A549 treated with AZD2906 at 1 μM for 4 hours (cell line): ENCODE results near the gene CHRNA10. TPM values are rescaled to one million over a fixed set of nuclear protein-coding genes. Genes with fewer than 3 reads are reported as not detected.

Experiments used
- total RNA-seq: library from RNA; stranded (reverse); fragments of 200-300 nt; extraction: Qiagen RNA extraction; gene quantifications from 5 replicates; pipeline ENCODE4 v1.2.3, GENCODE V29; 2022

The CHRNA10 gene, protein sequence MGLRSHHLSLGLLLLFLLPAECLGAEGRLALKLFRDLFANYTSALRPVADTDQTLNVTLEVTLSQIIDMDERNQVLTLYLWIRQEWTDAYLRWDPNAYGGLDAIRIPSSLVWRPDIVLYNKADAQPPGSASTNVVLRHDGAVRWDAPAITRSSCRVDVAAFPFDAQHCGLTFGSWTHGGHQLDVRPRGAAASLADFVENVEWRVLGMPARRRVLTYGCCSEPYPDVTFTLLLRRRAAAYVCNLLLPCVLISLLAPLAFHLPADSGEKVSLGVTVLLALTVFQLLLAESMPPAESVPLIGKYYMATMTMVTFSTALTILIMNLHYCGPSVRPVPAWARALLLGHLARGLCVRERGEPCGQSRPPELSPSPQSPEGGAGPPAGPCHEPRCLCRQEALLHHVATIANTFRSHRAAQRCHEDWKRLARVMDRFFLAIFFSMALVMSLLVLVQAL
- 0.60 to 1.7 TPM (median 1.1 TPM) in 5 replicates for total RNA-seq

DNA sequence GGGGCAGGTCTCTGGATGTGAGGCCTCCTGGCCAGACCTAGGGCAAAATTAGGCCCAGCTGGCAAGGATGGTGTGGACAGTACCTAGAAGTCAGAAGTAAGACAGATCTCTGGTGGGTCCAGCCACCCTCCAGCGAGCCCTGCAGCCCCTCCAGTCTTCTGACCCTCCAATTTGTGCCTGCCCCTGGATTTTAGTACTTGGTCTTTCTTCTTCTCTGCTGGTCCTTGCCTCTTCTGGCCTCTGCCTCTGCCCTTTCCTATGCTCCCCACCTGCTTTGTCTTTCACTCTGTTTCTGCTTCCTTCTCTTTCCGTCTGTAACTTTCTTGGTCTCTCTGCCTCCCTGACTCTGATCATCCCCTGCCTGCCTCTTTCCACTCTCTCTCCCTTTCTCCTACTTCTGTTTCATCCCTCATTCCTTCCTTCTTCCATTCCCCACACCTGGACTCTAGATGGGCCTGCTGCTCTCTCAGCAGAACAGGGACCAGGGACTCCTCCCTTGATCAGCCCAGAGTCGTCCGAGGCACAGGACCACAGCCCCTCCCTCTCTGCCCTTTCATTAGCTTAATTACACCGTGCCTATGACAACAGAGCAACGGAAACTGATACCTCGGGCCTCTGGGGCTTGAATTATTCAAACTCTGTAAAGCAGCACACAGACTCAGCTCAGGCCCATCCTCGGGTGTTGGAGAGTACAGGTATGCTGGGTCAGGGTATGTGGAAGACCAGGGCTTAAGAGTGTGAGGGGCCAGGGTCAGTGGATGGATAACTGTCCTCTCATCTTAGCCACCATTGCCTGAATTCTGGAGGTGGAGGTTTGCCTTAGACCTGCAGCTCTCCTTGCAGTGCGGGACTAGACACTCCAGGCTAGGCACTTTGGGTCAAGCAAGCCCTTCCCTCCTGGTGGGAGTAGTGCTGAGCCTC, at the start of gene CHRNA10:
Gene CHRNA10, minus strand, starts transcription at position 51 of the 921 bp plus-strand sequence. CDS start 72 bp downstream, outside the sequence.

DNA sequence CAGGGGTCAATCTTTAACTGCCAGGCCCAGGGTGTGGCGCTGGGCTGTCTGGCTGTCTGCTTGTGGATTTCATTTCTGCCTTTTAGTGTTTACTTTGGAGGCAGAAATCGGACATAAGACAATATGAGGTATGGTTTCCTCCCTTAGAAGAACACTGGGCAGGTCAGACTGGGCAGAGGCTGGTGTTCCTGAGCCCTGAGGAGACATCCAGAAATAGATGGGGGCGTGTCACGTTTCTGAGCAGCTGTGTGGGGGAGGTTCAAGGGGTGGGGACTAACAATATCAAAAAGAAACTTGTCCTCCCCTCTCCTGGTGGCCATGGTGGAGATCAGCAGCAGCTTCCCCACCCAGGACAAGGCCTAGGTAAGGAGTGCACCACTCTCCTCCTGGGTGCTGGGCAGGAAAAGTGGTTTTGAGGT, 26.4 kb downstream of the CHRNA10 start, which contains the start of gene ART1:
Gene ART1, plus strand, starts transcription at position 312 of the 419 bp plus-strand sequence. CDS start 14,086 bp downstream, outside the sequence.

DNA sequence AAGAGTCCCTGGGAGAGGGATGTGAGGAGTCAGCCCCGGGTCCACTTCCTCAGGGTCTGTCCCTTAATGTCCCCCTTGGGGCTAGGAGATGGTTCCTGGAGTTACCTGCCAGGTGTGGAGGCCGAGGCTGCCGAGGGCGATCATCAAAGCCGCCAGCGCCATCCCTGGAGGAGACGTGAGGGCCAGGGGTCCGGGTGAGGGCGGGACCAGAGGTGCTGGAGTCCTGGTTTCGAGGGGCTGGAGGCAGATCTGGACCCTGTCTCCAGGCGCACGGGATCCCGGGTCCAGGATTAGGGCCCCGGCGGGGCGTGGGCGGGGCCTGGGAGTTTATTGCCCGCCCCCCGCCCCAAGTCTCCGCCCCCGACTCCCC, 29.5 kb downstream of the CHRNA10 start, which contains the start of gene ART5:
Gene ART5, minus strand, starts transcription at position 292 of the 370 bp plus-strand sequence. Its CDS starts 130 bp downstream, at position 162.

Other genes with a start within 250 kb of the CHRNA10 start
- gene ART5, start 29.4 kb downstream of the CHRNA10 start, total RNA-seq: 0.18 to 0.60 TPM (median 0.27 TPM) in 5 replicates
- gene ART1, start 26.3 kb downstream of the CHRNA10 start, total RNA-seq: 0.06 to 0.10 TPM in 2 of 5 replicates, not detected in the others
- 61.7 to 82.0 TPM (median 63.5 TPM) in 5 replicates for gene NUP98, start 126.2 kb upstream of the CHRNA10 start, total RNA-seq
- gene PGAP2, start 137.2 kb upstream of the CHRNA10 start, total RNA-seq: 19.6 to 24.0 TPM (median 21.4 TPM) in 5 replicates
- 98.7 to 123 TPM (median 119 TPM) in 5 replicates for gene RHOG, start 169.6 kb upstream of the CHRNA10 start, total RNA-seq
- 25.3 to 27.2 TPM (median 26.6 TPM) in 5 replicates for gene STIM1, start 184.3 kb upstream of the CHRNA10 start, total RNA-seq